Measurements from ENCODE around the gene GIPC2.

The GIPC2 gene

DNA sequence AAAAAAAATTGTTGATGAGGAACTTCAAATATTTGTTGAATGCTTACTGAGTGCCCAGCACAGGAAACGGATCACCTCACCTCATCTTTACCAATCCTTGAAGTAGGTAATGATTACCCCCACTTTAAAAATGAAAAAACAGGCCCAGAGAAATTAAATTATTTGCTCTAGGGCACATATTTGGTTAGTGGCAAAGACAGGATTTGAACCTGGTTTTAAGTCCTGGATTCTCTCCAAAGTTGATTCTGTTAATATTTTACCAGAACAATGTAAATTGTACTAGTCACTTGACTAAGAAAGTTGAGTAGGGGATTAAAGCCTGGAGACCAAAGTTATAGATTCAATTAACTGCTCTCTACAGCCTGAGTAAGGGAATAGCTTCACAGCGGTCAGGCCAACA lies 97.9 kb downstream of the GIPC2 start:
- no peak for DNase-seq (ENCODE audit: low read depth in 2 of 2)

DNA sequence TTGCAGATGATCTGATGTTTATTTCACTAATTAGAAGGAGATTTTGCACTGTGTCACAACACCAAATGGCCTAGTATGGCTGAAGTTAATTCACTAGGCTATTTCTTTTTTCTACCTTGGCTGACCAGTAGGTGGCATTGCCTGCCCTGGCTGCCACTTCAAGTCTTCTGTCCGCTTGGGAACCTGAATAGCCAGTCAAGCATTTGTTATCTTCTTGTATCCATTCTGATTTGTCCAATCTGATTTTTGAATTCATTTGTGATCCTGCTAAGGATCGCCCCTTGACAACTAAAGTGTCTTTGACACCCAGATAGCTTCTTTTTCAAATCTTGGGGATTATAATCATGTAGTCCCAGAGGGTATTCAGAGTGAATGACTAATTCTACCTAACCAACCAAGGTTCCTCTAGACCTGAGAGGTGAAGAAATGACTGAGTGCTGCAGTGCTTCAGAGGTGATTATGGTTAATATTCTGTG lies 99.4 kb downstream of the GIPC2 start:
- DNase-seq (ENCODE audit: low read depth in 2 of 2): peak; percentile 60 to 63

DNA sequence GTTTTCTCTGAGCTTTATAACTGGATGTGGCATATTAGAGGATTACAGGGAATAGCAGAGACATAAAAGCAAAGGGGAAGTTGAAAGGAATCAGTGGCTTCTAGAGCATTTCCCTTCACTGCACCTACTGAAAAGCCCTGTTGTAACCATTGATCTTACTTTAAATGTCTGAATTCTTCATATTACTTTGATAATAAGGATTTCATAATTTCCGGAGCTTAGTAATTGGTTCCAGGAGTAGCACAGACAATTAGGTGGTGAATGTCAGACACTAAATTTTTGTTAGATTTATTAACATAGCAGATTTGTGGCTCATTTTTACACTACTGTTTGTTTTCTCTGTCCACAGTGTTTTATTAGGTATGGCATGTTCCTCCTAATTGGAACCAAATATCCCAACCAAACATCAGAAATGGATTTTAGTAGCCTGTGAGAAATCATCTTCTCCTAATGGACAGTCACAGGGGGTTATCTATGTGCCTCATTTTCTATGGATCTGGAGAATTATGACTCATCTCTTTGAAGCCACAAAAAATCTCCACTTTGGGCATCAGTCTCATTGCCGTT lies 100.5 kb downstream of the GIPC2 start:
- DNase-seq (ENCODE audit: low read depth in 2 of 2): peak; percentile 84

DNA sequence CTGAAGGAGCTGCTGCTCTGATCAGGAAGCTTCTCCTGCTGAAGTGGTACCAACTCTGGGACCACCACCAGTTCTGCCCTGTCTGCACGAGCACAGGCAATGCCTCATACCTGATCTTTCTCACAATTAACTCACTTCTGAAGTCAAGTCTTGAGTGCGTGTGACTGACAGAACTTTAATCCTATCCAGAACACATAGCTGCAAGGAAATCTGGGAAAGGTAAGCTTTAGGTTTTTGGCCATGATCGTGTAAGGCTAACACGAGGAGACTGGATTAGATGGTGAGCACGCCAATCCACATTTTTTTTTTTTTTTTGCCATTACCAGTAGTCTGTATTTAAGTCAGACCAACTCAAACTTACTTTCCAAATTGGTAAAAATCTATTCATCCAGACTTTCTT lies 101.3 kb downstream of the GIPC2 start:
- DNase-seq (ENCODE audit: low read depth in 2 of 2): no peak

DNA sequence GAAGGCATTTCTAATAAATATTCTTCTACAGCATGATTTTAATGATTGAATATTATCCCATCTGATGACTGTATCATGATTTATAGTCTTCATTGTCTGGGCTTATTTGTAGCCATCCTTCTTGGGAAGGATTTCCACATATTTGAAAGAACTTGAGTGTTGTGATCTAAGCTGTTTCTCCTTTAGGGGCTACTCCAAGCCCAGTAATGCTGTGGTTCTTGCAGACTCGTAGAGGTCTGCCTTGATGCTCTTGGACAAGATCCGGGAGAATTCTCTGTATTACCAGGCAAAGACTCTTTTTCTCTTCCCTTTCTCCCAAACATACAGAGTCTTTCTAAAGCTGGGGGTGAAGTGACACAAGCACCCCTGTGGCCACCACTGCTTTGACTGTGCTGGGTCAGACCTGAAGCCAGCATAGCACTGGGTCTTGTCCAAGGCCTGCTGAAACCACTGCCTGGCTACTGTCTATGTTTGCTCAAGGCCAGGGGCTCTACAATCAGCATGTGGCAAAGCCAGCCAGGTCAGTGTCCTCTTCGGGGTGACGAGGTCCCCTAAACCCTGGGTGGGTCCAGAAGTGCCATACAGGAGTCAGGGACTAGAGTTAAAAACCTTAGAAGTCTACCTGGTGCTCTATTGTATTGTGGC lies 107.4 kb downstream of the GIPC2 start:
- DNase-seq (ENCODE audit: low read depth in 2 of 2): no peak

DNA sequence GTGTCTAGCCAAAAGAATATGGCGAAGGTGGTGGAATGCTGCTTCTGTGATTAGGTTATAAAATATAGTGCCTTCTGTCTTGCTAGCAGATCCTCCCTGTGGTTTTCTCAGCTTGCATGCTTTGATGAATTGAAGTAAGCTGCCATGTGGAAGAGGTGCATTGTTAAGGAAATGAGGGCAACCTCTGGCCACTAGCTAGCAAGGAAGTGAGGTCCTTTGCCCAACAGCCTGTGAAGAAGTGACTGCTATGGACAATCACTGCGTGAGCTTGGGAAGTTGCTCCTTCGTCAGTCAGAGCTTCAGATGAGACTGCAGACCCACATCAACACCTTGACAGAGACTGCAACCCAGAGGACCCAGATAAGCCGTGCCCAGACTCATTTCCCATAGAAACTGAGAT lies 109.4 kb downstream of the GIPC2 start:
- DNase-seq (ENCODE audit: low read depth in 2 of 2): no peak

DNA sequence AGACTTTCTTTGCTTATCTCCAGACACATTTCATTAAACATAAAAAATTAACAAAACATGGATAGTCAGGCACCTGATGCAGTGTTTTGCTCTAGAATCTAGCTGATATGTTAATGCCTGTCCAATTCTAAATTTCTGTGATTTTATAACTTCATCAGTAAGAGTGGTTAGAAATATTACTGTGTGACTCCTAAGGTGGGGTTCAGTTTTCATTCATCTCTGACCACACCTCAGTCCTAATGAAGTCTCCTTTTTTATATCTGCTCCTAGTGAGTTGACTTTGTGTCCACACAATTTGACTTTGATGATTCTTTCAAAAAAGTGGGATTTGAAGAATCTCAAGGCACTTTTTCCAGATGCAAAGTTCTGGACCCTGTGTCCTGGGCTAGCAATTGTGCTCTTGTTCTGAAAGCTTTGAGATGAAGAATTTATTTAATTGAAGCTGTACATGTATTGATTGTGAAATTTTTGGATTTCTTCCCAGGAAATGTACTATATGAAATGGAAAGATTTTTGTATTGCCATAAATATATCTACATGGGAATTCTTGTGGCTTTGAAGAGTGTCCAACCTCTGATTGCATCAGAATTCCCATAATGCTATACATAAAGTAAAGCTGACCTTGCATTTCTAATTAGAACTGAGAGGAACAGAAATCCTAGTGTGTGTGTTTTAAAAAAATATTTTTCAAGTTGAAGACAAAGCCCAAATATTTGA lies 111.2 kb downstream of the GIPC2 start:
- peak; percentile 96 for DNase-seq (ENCODE audit: low read depth in 2 of 2)

DNA sequence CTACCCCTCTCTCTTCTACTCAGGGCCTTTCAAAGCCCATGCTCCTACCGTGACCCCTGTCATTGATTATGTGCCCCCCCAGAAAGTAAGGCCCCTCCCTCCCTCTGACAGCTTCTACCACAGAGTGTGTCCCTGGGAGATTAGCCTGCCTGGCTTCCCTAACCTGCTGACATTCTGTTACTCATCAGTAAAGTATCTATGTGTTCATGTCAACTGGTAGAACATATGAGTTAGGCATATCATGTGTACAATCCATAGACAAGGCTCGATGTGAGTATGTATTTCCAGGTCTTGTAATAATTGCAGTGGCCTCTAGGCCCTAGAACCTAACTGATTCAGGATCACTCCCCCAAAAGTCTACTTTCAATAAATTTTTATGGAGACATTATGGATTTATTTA lies 120.0 kb downstream of the GIPC2 start:
- no peak for DNase-seq (ENCODE audit: low read depth in 2 of 2)

DNA sequence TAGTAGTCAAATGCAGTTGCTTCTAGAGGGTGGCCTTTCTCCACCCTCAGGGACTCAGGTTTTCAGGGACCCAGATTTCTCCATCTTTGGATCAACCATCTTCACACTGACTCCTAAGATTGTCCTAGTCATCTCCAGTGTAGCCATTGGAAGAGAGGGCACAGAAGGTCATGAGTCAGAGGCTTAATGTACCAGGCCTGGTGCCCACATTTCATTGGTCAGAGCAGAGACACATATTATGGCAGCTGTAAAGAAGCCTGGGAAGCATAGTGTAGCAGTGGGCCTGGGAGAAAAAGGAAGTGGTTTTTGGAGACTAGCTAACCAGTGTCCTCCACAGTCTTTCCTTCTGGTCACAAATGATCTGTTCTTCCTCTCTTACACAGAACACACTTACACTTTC lies 122.5 kb downstream of the GIPC2 start:
- no peak for DNase-seq (ENCODE audit: low read depth in 2 of 2)

DNA sequence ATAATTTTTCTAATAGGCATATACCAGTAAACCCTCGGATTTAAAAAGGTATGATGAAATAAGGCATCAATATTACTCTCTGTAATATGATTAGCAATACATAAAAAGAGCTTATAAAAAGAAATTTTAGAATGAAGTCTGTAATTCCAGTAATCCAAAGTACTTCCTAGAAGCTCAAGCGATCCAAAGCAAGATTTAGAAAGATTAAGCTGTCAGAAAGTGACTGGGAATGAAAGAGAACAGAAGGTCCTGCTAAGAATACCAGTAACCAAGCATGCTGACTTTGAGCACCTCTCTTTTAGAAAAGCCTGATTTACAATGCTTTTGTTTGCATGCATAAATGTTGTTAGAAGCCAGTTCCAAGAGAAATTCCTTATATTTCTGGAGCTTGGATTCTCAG lies 125.1 kb downstream of the GIPC2 start:
- no peak for DNase-seq (ENCODE audit: low read depth in 2 of 2)

DNA sequence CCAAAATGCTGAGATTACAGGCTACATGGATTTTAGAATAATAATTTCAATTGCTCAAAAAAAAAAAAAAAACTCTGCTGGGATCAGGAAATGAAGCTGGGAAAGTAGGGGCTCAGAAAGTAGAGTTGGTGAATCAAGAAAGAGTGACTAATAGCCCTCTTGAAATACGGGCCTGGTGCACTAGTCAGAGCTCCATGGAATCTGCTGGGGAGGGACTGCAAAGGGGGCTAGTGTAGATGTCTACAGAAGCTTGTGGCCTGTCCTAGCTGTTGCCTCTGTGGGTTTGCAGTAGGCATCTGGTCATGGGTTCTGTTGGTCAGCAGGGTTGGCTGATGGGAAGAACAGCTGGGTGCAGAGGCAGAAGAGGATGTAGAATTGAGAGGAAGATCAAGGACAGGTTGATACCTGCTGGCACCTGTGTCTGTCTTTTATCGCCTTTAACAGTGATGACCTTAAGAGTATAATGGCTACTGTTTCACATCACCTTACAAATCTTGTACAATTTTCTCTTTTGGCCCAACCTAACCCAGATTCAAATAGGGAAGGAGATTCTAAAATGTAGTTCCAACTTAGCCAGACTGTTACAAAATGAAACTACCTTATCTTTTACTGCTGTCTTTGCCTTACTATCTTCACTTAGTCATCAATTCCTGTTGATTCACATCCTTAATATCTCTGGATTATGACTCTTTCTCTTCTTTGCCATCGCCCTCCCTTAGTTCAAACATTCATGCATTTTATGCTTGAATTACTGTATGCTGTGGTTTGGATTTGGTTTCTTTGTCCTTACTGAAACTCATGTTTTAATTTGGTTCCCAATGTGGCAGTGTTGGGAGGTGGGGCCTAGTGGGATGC lies 126.2 kb downstream of the GIPC2 start:
- DNase-seq (ENCODE audit: low read depth in 2 of 2): peak in 1 of 2 experiments; percentile 42

DNA sequence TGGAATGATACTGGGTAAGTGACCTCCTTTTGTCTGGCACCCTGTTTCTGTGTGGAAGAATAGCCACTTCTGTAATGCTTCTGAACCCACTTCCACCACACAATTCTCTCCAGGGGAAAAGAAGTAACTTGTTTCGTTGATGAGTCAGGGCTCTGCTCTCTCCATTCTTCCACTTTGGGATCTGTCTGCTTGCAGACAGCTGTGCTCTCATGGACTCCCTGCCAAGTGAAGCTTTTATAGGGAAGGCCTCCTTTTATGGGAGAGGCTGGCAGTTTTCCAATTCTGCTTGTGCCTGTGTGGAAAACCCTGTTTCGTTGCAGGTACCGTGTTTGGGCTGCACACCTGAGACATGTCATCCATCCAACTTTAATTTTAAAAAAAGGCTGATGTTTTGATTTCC lies 130.7 kb downstream of the GIPC2 start:
- DNase-seq (ENCODE audit: low read depth in 2 of 2): peak; percentile 87

DNA sequence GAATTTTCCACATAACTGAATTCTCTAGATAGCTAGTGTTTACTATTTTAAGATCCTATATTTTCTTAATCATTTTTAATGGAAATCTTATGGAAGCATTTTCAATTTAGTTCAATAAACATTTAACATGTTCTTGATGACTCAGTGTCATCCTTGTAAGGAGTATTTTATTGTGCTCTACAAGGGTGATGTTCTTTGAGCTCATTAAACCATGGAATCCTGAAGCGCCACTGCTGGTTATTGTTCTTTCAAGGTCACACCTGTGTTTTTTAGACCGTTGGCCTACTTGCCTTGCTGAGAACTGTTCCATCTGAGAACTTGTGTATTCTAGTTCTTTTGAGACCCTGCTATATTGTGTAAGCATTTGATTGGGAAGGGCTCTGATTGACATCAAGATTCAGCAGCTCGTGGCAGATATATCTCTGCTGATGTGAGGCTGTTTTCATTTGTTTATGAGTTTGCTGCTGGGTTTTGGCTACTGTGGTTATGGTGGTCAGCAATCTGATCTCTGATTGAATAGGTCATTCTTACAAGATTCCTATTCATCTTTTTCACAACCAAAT lies 132.0 kb downstream of the GIPC2 start:
- DNase-seq (ENCODE audit: low read depth in 2 of 2): no peak

DNA sequence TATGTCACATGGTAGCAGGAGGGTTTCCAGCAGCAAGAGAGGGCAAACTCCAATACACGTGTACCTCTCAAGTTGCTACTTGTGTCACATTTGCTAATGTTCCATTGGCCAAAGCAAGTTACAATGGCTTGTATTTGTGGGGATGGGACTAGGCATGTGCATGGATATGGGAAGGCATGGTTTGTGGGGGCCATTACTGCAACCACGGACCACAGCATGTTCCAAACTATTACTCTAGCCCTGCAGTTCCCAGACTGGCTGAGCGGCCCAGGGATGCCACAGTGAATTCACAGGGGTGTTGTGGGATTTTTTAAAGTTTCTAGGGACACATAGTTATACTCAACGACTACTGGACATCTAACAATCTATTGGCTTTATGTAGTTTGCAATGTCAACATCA lies 133.1 kb downstream of the GIPC2 start:
- no peak for DNase-seq (ENCODE audit: low read depth in 2 of 2)

DNA sequence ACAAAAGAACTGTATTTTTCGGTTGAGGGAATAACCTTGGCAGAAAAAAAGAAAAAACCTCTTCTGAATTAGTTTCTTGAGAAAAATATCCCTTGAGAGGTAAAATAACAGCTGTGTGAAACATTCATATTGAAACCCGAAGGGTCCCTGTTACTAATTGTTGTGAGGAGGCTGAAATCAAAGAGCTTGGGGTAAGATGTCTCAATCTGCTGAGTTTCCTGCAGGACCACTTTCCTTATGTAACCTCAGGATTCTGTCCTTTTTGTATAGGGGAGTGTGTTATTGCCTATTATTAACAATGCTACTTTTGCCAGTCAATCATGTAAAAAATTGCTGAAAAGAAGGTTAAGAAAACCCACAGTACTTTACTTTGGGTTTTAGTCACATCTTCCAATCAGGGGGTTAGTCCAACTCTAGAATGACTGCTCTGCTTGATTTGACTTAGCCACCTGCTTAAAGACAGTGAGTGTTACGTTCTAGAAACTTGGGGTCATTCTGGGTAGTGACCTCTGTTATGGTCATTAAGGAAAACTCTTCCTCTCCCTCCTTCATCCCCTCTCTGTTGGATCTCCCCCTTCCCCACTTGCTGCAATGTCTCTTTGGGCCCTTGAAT lies 138.8 kb downstream of the GIPC2 start:
- no peak for DNase-seq (ENCODE audit: low read depth in 2 of 2)

All from fibroblast of skin of left quadriceps (primary cell).